Measurements from ENCODE around the gene DTX3. TPM values are rescaled to one million over a fixed set of nuclear protein-coding genes. Genes with fewer than 3 reads are reported as not detected.
"Not testable (repeated sequence)": the region's sequence is repeated elsewhere in the genome, so short reads cannot be mapped to it uniquely, and the experiment has no call there.

DTX3 gene
- total and polyA plus RNA-seq, 10 donors, result 13.7 to 30.7 (median 21.6) TPM

DNA sequence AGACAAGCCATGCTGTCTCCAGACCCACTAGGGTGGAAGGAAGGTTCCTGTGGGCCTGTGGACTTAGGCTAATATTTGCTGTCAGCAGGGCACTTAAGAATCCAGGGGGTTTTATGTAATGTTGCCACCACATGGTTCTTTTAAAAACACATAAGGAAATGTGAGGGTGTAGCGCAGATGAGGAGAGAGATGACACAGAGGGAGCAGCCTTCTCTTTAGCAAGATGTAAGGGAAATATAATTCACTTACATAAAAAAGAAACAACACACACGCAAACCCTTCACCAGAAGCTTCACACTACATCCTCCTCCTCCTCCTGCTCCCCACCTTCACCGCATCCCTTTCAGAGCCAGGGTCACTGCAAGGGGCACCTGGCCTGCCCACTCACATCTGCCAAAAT, 18.5 kb upstream of the DTX3 start:
- H3K4me1 ChIP-seq, result peaks cover 0 to 22% (median 11%) of the 10 kb centered on the region in 6 donors
- TF ChIP-seq POLR2A (IDR thresholded peaks at IDR 0.05), result no peak
- TF ChIP-seq, protein P1, sequence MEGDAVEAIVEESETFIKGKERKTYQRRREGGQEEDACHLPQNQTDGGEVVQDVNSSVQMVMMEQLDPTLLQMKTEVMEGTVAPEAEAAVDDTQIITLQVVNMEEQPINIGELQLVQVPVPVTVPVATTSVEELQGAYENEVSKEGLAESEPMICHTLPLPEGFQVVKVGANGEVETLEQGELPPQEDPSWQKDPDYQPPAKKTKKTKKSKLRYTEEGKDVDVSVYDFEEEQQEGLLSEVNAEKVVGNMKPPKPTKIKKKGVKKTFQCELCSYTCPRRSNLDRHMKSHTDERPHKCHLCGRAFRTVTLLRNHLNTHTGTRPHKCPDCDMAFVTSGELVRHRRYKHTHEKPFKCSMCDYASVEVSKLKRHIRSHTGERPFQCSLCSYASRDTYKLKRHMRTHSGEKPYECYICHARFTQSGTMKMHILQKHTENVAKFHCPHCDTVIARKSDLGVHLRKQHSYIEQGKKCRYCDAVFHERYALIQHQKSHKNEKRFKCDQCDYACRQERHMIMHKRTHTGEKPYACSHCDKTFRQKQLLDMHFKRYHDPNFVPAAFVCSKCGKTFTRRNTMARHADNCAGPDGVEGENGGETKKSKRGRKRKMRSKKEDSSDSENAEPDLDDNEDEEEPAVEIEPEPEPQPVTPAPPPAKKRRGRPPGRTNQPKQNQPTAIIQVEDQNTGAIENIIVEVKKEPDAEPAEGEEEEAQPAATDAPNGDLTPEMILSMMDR (IDR thresholded peaks at IDR 0.05 in 8 of 11, conservative IDR thresholded peaks at IDR 0.05 in 3 of 11), result no peak
- no peak for TF ChIP-seq POLR2AphosphoS5 (IDR thresholded peaks at IDR 0.05)
- H3K27ac ChIP-seq, result no peak overlapping the region
- no peaks in the 10 kb centered on the region for H3K9me3 ChIP-seq
- H3K36me3 ChIP-seq, result no peaks in the 10 kb centered on the region
- 90 to 93% (median 91%) methylated on average over 3 of the region's 3 CpGs for WGBS, 5 donors
- H3K27me3 ChIP-seq (replicated peaks in 1 of 7), result peaks cover 0 to 50% (median 0%) of the 10 kb centered on the region in 7 donors
- no peak for DNase-seq
- intact Hi-C loops (cut with DNase I; ENCODE audit: low total_unique reads), result no loop called here
- no peak overlapping the region for H3K4me3 ChIP-seq

DNA sequence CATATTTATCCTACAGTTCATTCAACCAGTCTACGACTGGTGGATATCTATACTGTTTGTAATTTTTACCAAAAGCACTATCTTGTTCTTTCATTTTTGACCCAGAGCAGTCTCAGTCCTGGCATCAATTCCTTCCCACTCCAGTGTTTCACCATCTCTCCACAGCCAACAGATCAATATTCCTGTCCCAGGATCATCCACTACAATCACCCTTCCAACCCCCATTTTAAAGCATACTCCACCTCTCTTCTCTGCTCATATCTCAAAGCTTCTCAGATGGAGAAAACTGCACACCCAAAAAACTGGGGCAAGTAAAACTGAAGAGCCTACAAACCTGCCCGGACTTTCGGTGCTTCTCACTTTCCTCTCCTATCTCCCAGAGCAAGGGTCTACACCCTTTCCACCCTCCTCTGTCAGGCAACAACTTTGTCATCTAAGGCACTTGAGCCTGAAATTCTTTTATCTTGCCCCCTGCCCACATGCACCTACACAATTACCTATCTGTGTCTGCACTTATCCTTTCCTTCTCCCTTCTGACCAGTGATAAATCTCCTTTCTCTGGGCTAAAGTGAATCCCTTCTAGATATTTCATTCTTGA, 17.7 kb upstream of the DTX3 start:
- intact Hi-C loops (cut with DNase I; ENCODE audit: low total_unique reads), result no loop called here
- TF ChIP-seq, protein P1 (IDR thresholded peaks at IDR 0.05 in 8 of 11, conservative IDR thresholded peaks at IDR 0.05 in 3 of 11), result no peak
- TF ChIP-seq POLR2AphosphoS5 (IDR thresholded peaks at IDR 0.05), result no peak
- TF ChIP-seq POLR2A (IDR thresholded peaks at IDR 0.05), result no peak
- DNase-seq, result no peak
- H3K4me1 ChIP-seq, result peaks cover 0 to 29% (median 17%) of the 10 kb centered on the region in 6 donors
- no peak overlapping the region for H3K27ac ChIP-seq
- H3K36me3 ChIP-seq, result no peaks in the 10 kb centered on the region
- WGBS, 5 donors, result 90 to 91% (median 90%) methylated on average over 3 of the region's 3 CpGs
- no peaks in the 10 kb centered on the region for H3K9me3 ChIP-seq
- peaks cover 0 to 42% (median 0%) of the 10 kb centered on the region in 7 donors for H3K27me3 ChIP-seq (replicated peaks in 1 of 7)
- H3K4me3 ChIP-seq, result no peak overlapping the region

DNA sequence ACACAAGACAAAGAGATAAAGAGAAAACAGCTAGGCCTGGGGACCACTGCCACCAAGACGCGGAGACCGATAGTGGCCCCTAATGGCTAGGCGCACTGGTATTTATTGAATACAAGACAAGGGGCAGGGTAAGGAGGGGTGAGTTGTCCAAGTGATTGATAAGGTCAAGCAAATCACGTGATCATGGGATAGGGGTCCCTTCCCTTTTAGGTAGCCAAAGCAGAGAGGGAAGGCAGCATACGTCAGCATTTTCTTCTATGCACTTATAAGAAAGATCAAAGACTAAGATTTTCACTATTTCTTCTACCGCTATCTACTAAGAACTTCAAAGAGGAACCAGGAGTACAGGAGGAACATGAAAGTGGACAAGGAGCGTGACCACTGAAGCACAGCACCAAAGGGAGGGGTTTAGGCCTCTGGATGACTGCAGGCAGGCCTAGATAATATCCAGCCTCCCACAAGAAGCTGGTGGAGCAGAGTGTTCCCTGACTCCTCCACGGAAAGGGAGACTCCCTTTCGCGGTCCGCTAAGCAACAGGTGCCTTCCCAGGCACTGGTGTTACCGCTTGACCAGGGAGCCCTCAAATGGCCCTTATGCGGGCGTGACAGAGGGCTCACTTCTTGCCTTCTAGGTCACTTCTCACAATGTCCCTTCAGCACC, 15.5 kb upstream of the DTX3 start:
- peaks cover 0 to 29% (median 0%) of the 10 kb centered on the region in 7 donors for H3K27me3 ChIP-seq (replicated peaks in 1 of 7)
- H3K4me1 ChIP-seq, result peaks cover 0 to 35% (median 21%) of the 10 kb centered on the region in 6 donors
- H3K9me3 ChIP-seq; intact Hi-C loops (cut with DNase I; ENCODE audit: low total_unique reads); DNase-seq; H3K36me3 ChIP-seq; H3K4me3 ChIP-seq; H3K27ac ChIP-seq: not testable (repeated sequence)
- 84 to 91% (median 86%) methylated on average over 15 of the region's 15 CpGs for WGBS, 5 donors

DNA sequence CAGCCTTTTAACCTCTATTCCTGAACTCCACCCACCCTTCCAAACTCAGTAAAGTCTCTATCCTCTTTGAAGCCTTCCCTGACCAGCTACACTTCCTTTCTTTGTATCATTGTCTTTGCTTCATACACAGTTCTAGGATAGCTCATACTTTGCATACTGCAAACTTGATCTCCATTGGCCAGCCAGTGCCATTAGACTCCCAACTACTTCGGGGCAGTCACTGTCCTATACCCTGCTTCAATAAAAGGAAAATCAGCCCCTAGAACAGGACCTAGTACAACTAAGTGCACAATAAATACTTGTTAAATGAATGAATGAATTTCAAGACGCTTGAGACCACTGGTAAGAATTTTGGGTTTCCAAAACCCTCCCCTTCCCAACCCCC, 14.2 kb upstream of the DTX3 start:
- Histone ChIP-seq H3K27me3 (replicated peaks in 1 of 7) (peaks cover 0 to 27% (median 0%) of the 10 kb centered on the region in 7 donors), H3K4me3 (peak overlapping the region; percentile 66 to 97 (median 90)), H3K27ac (peak overlapping the region; percentile 30 to 90 (median 77)), H3K4me1 (peaks cover 0 to 30% (median 21%) of the 10 kb centered on the region in 6 donors), H3K36me3 (peaks cover 0 to 18% (median 12%) of the 10 kb centered on the region in 6 donors), H3K9me3 (no peaks in the 10 kb centered on the region)
- TF ChIP-seq POLR2AphosphoS5 (IDR thresholded peaks at IDR 0.05), result no peak
- no peak for DNase-seq
- WGBS, 5 donors, result 18 to 34% (median 23%) methylated on average over 2 of the region's 2 CpGs
- intact Hi-C loops (cut with DNase I; ENCODE audit: low total_unique reads), result no loop called here
